VCaP (cell line): ENCODE measurements around the gene ANKRD9.

Experiments used
- H3K27ac ChIP-seq: fragments of 450-650 bp; 2 replicates; pipeline ENCODE4 v1.5.1; 2017
- CTCF ChIP-seq: fragments of 450-650 bp; conservative IDR thresholded peaks from 2 replicates; pipeline ENCODE4 v1.5.1; 2017; ENCODE audit warnings: mild to moderate bottlenecking, moderate library complexity

The ANKRD9 gene

GRCh38 chr14:102500713-102501112 is 8.9 kb downstream of the ANKRD9 start:
- H3K27ac ChIP-seq = no peak overlapping the region
- no peak for TF ChIP-seq CTCF

- TF ChIP-seq CTCF = no peak
- no peak overlapping the region for H3K27ac ChIP-seq
Observed at GRCh38 chr14:102500158-102500662, 9.4 kb downstream of the ANKRD9 start.

GRCh38 chr14:102499401-102500157 is 10.0 kb downstream of the ANKRD9 start:
- TF ChIP-seq CTCF = no peak
- H3K27ac ChIP-seq = no peak overlapping the region

DNA sequence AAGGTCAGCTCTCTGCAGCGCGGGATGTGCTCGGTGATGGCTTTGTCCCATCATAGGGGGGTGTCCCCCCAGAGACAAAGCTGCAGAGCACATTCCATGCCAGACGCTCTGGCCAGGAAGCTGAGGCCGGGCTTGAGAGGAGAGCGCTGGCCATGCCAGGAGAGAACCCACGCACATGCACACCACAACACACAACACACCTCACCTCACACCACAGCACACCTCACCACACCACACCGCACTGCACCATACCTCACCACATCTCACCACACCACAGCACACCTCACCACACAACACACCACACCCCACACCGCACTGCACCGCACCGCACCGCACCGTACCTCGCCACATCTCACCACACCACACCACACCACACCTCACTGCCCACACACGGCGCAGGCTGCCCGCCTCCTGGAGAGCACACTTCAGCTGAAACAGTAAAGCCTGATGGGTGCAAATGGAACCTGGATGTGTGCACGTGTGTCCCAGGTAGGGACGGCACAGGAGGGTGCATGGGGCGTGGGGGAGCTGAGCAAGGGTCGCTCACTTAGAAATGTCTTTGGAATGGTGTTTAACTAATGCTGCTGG is 10.8 kb downstream of the ANKRD9 start:
- TF ChIP-seq CTCF = peak; percentile 14; the same call in 1 of the 2 replicates
- no peak overlapping the region for H3K27ac ChIP-seq

DNA sequence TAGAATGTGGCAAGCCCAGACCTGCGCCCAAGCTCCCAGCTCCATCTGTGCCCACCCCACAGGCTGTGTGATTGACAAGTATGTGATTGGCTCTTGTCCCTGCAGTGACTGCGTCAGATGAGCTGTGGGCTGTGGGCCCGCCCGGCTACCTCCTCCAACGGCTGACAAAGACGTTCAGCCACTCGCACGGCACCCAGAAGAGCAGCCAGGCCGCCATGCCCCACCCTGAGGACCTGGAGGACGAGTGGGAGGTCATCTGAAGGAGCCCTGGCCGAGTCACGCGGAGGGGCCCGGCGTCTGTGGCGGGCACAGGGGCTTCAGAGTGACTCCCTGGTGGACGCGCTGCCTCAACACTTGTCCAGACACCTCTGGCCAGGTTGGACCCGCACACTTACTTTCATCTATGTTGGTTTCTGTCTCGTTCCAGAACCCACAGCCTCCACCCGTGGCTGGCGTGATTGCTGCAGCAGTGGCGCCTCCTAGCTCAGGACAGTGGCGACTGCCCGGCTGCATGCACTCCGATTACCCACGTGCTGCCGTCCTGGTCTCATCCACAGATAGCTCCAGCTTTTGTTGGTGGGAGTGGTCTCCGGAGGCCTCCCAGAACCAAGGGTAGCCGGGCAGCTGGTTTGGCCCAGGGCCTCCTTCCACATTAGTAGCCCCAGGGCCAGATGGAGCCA is 11.4 kb downstream of the ANKRD9 start:
- peak; percentile 60 for TF ChIP-seq CTCF

GRCh38 chr14:102496958-102497744 is 12.4 kb downstream of the ANKRD9 start:
- no peak overlapping the region for H3K27ac ChIP-seq
- no peak for TF ChIP-seq CTCF

More for the DNA sequence above, 11.4 kb downstream of the ANKRD9 start:
- no peak overlapping the region for H3K27ac ChIP-seq
